ENCODE measurements around the gene SPATA2.
"Not testable (repeated sequence)": the region's sequence is repeated elsewhere in the genome, so short reads cannot be mapped to it uniquely, and the experiment has no call there.

SPATA2 gene

DNA sequence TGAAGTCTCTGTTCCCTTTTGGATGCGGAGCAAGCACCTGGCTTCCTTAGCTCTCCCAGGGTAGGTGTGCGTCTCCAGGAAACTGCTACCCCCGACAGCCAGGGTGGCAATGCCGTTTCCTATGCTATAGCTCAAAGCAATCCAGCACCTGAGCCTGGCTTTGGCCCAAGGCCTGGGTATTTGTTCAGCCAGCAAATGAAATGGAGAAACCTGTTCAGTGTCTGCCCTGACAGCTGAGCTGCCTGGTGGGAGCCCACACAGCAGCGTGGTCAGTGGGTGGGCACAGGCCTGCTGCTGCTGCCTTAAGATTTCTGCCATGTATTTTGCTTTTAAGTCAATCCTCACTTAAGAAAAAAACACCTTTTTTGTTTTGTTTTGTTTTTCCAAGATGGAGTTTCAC lies 13.7 kb downstream of the SPATA2 start:
- DNase-seq = no peak
- no peak for ATAC-seq

DNA sequence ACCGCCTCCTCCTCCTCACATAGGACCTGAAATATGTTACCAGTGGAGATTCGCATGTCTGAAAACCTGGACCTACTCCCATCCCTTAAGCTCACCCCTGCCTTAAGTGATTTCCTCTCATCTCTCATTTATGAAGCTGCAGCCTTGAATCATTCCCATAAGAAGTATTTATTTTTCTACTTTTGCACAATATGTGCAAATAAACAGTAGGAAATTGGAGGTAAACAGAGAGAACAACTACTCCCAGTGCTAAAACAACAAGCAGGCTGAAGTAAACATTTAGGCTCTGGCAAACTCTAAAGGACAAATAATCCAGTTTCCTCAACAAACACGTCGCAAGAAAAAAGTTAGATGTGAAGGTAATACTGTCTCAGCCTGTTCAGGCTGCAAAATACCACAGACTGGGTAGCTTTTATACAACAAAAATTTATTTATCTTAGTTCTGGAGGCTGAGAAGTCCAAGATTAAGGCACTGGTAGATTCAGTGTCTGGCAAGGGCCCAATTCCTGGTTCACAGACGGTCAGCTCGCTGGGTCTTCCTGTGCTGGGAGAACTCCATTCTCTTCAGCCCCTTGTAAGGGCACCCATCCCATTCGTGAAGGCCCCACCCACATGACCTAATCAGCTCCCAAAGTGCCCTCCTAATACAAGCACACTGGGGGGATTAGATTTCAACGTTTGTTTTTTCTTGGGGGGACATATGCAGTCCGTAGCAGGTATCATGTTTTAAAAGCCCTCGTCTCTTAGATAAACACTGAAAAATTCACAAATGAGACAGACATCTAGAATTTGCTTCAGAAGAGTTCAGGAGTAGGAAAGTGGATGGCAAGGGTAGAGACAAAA lies 15.6 kb downstream of the SPATA2 start:
- no peak for ATAC-seq
- DNase-seq = no peak

DNA sequence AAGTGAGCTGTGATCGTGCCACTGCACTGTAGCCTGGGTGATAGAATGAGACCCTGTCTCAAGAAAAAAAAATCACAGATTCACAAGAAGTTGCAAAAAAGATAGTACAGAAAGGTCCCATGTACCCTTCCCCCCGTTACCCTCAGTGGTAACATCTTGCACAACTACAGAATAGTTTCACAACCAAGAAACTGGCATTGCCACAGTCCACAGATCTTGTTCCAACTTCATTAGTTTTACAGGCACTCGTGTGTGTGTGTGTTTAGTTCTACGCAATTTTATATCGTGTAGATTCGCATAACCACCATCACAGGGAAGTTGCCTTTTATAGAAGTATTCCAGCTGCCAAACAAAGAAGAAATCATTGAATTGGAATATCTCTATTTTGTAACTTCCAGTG lies 19.1 kb downstream of the SPATA2 start:
- no peak for ATAC-seq
- no peak for DNase-seq

DNA sequence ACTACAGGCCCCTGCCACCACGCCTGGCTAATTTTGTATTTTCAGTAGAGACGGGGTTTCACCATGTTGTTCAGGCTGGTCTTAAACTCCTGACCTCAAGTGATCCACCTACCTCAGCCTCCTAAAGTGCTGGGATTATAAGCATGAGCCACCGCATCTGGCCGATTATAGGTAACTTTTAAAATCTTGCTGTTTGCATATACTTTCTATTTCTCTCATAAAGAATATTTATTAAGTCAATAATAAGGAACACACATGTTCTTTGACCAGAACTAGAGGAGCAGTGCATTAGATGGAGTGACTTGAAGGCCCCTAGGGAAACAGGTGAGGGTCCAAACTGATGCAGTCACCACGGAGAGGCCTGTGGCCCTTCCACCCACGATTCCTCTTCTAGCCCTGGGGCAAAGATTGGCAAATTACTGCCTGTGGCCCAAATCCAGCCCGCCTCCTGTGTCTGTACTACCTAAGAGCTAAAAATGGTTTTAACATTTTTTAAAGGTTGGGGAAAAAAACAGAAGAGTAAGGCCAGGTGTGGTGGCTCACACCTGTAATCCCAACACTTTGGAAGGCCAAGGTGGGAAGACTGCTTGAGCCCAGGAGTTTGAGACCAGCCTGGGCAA lies 19.7 kb downstream of the SPATA2 start:
- DNase-seq, ATAC-seq: not testable (repeated sequence)

DNA sequence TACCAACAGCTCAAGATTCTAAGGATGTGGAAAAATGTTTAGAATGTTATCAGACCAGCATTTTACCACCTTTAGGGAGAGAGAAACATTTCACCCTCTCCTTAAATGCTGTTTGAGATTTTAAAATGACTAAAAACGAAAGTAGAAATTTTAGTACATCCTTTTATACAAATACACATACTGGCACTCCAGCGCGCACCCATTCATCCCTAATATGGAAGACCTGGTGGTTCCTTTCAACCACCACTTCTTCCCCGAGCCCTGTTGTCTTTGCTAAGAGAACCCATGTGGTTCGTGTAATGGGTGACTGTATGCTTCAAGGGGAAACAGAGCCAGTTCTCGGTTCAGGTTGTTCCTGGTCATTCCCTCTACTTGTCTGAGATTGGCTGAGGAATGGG lies 21.3 kb downstream of the SPATA2 start:
- peak; percentile 69 for ATAC-seq
- DNase-seq = peak; percentile 40

DNA sequence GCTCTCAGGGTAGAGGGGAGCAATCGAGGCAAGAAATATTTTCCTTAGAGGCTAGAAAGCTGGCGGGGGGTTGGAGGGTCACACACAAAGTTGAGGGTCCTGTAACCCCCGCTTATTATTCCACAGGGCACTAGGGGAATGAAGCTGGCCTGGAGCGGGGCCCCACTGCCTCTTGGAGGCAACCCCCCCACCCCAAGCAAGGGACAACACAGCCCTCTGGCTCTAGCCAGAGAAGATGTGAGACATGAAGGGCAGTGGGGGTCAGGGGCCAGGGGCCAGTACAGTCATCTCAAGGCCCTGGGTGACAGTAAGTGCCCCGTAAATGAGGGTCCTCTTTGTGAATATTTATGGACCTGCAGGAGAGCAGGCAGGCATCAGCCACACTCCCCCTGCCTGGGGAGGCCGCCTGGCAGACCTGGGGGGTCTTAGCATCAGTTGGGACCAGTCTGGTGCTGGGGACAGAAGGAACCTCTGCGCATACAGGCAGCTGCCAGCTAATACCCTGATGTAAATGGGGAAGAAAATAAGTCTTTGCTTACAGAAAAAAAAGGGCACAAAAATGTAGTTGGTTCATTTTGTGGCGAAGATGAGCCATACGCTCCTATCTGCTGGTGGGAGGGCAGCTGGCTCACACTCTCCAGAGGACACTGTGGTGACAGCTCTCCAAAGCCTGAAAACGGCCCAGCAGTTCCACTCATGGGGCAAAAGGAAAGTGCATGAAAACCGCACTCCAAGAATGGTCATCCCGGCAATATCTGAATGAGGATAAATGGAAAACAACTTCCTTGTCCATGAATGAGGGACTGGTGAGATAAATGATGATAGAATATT lies 21.9 kb downstream of the SPATA2 start:
- ATAC-seq (peak; percentile 93), DNase-seq (peak; percentile 69)

DNA sequence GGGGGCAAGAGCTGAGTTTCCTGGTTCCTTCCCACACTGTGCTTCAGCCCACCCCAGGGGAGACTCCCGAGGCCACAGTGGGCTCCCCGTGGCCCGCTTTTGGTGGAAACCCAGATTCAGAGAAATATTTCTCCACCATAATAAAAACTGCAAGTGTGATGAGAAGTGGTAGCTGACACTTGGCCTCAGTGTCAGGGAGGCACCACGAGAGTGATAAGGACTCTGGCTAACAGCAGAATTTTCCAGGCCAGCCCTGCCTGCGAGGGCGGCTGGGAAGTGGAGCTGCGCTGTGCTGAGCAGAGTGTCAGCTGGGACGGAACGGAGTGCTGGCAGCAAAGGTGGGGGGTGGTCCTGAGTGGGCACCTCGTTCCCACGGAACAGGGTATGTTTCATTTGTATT lies 22.5 kb downstream of the SPATA2 start:
- no peak for ATAC-seq
- no peak for DNase-seq

DNA sequence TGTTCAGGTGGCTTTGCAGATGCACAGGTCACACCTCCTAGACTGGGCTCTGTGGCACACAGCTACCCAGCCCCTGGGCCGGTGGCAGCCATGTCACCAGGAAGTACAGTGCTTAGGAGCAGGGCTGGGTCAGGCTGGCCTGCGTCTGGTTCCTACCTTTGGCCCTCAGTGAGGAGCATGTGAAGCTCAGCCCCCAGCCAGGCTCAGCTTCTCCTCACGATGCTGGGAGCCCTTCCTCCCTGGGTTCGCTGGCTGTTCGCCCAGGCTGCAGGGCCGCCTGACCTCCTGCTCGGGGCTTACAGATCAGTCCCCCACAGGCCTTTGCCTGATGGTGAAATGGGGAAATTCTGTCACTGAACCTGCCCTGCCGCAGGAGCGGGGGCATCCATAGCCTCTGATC lies 23.1 kb downstream of the SPATA2 start:
- no peak for ATAC-seq
- no peak for DNase-seq

DNA sequence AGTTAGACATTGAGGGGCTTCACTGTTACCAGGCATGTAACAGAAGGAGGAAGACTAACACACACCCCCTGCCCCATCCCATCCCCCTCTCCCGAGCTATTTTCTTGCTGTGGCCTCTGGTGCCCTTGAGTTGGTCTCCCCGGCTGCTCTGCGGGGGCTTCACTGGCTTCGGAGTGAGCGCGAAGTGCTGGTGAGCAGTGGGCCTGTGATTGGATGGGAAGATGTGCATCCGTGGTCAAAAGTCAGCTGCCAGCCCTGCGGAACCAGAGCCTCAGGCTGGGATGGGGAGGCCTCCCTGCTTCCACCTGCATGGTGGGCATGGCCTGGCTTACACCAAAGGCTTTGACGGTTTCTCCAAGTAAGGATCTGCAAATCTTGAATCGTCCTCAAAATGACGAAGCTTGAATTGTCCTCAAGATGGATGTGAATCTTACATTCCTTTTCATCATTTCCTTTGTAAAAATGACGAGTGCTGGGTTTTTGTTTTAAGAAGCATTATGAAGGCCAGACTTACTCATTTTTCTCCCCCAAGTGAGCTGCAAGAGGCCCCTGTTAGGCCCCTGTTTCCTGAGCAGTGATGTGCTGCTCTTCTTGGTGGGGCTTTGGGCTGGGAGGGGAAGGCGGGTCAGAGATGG lies 23.7 kb downstream of the SPATA2 start:
- ATAC-seq (no peak), DNase-seq (no peak)

DNA sequence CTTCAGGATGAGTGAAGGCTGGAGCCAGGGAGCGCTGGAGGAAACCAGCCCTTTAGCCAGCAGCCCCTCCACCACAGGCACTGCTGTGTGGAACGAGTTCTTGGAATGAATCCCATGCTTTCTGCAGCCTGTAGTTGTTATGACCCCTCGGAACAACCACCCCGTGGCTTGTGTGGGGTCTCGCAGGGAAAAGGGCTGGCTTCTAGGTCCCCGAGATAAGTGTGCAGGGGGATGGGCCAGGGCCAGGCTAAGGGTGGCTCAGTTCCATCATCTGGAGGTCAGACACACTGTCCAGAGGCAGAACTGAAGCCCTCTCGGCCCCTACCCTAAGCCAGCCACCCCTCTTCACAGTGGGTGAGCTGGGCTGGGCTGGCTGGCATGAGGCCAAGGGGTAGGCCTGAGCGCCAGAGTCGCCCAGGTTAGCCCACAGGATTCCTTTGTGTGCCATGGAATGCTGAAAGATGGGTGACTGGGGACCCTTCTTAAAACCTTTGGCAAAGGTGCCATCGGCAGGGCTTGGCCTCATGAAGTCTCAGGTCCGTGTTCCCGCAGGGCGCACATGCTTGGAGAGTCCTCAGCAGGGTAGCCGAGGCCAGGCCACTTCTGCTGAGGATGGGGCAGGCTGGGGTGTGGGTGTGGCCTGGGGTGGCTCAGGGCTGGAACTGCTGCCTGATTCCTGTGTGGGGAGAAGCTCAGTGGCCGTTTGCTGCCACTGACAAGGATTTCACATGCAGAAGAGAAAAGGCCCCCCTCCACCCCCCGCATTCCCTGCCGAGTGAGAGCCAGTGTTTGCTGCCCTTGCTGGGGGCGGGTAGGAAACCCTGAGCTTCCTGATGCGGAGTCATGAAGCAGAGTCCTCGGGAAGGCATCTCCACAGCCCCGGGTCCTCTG lies 24.6 kb downstream of the SPATA2 start:
- ATAC-seq (no peak), DNase-seq (no peak)

DNA sequence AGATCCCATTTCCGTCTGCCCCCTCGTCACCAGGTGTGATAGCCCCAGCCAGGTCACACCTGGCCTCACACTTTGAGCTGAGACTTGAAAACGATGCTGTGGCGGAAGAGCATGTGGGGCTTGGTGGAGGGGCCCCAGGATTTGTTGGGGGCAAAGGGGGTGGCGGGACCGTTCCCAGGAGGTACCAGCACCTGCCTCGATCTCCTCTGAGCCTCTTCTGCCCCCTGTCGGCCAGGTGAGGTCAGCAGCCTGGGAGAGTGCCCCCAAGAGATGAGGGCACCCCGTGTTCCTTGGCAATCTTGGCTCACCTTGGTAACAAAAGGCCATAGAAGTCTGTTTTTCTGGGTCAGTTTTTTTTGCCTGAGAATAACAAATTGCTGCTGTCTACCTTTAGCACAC lies 25.4 kb downstream of the SPATA2 start:
- ATAC-seq (no peak), DNase-seq (no peak)

DNA sequence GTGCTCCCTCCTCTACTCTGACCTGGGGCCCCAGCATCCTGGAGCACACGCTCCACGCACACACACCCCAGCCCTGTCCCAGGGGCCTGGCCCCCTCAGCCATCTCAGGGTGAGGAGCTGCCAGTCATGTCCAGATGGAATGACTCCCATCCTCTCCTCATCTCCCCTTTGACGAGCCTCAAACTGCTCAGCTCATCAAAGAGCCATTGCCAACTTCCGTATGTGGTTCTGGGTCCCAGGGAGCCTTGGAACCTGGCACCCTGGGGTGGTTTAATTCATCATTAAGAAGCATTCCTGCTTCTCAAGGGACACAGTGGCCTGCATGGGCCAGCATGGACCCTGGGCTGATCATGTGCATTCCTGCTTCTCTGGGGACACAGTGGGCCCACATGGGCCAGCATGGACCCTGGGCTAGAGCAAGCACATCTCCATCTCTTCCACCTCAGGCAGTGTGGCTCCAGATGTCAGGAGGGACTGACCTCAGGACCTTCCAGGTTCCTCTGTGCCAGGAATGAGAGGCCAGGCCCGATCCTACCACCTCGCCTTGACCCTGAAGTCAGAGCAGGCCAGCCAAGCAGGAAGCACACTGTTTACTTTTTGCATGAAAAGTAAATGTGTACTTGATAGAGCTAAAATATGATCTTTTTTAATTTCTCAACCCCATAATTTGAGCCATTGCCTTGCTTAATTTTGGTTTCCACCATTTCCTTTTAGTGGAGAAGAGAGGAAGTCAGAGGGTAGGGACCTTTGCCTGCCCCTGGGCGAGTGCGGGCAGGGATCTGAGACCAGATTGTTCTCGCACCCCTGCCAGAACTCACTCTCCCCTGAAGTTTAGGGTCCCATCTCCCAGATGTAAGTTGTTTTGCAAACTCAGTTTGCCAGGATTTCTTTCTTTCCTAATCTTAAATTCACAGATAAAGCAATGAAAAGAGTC lies 26.1 kb downstream of the SPATA2 start:
- no peak for ATAC-seq
- no peak for DNase-seq

DNA sequence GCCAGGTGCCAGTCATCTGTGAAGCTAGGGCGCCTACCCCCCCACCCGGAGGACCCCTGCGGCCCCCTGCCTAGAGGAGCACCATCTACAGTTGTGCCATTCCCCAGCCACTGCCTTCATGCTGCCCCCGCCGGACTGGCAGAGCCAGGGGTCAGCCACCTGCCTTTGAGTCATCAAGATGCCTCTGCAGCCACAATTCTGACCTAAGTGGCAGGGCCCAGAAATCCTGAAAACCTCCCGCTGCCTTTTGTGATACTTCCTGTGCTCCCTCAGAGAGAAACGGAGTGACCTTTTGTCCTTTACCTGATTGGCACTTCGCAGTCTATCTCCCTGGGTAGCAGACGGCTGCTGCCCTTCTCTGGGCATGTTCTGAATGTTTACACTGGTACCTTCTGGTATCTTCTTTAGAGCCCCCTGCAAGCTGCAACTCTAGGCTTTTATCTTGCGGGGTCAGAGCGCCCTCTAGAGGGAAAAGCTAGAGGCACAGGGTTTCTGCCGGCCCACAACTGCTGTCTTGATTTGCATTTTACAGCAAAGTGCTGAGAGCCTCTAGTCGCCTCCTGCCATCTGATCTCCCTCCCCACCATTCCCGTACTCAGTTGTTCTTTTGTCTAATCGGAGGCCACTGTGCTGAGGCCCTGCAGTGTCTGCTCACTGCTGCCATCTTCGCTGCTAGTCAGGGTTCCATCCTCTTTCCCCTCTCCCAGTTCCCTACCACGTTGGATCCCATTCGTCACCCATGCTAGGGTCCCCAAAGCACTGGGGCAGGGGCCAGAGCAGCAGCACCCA lies 26.9 kb downstream of the SPATA2 start:
- peak; percentile 29 for ATAC-seq
- peak; percentile 66 for DNase-seq

DNA sequence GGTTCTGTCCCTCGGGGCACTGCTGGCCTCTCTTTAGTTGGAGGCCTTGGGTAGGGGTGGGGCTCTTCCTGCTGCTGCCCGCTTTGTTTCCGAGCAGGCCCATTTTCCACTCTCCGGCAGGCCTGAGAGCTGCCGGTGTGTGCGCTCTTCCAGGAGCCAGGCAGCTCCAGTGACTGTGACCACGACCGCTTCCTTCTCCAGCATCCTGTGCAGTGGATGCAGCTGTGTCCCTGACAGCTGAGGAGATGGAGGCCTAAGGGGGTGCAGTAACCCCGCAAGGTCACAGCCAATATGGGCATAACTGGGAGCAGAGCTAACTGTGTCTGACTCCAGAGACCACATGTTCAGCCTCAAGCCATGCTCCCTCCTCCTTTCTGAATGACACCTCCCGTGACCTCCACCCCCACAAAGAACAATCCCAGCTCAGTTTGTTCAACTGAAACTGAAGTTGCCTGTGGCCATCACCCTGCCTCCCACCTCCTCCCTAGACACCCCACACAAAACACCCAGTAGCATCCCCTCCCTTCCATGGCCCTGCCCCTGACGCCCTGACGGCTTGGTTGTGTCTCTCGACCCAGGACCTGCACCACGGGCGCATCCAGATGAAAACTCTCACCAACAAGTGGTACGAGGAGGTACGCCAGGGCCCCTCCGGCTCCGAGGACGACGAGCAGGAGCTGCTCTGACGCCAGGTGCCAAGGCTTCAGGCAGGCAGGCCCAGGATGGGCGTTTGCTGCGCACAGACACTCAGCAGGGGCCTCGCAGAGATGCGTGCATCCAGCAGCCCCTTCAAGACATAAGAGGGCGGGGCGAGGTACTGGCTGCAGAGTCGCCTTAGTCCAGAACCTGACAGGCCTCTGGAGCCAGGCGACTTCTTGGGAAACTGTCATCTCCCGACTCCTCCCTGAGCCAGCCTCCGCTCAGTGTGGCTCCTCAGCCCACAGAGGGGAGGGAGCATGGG lies 27.8 kb downstream of the SPATA2 start:
- ATAC-seq = no peak
- DNase-seq = no peak

DNA sequence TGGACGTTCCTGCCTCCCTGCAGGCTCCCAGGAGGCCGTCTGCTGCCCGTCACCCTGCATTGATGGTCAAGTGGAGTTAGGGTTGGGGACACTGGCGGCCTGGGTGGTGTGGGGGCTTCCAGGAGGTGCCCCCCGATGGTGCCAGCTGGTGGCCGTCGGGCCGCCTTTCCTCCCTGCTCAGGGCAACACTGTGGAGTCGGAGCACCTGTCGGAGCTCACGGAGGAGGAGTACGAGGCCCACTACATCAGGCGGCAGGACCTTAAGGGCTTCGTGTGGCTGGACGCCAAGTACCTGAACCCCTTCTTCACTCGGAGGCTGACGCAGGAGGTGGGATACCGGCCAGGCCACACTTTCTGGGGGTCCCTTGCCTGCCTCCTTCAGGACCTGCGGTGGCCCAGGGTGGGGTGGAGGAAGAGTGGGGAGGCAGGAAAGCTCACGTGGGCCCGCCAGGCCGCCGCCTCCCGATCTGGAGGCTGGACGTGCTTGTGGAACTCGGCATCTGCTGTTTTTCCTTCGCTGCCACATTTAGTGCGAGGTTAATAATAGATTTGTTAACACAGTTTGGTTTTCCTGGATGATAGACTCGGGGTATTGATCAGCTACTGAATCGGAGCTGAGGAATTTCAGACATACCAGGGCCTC lies 28.6 kb downstream of the SPATA2 start:
- DNase-seq (no peak), ATAC-seq (no peak)

DNA sequence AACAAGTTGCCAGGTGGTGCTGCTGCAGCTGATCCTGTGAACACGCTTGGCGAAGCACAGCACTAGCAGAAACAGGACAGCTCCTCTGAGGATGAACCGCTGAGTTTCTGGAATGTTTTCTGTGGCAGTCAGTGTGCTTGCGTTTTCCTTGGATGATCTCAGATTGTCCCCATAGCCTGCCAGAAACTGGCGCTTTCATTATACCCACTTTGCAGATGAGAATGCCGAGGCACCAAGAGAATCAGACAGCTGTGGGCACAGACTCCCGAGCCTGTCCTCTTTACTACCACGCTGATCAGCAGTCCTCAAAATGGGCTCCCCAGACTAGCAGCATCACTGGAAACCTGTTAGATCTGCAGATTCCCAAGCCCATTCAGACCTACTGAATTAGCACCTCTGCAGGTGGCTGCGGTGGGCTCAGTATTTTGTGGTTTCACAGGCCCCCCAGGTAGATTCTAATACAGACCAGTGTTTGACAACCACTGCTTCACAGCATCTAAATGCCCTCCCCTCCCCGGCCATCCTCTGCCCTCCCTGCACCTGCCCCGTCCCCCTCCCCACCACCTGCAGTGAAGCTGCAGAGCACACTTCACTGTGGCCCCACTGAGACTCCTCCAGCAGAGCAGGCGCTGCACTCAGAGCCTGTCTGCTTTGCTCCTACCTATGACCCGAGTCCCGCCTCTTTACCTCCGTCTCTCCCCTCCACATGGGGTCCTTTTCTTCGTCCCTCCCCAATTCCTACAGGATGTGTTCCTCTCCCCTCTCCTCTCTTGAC lies 29.6 kb downstream of the SPATA2 start:
- no peak for DNase-seq
- ATAC-seq = no peak

DNA sequence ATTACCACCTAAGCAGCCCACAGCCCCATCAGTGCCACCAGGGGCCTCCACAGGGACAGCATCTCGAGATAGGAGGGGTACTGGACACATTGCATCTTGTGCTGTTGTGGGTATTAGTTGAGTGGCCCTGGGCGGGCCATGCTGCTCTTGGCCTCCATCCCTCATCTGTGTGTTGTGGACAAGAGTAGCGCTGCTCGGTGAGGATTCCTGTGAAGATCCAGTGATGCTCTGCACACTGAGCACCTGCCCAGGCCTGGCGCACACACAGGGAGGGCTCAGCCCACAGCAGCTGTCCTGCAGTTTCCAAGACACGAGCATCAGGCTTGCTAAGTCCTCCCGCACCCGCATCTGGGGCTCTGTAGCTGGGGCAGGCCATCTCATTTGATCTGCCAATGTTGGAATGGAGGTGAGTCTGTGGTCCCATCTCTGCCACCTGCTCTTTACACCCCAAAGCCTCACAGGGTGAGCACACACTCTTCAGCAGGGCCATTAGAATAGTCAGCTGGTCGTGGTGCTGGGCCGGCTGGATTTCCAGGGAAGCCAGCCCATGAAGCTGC lies 32.0 kb downstream of the SPATA2 start:
- DNase-seq (no peak), ATAC-seq (no peak)

All from stimulated activated naive CD8-positive, alpha-beta T cell treated with anti-CD3 and anti-CD28 coated beads, Interleukin-15, Interleukin-2, amounts not matched to agents 100 U/mL and 50 U/mL, for 24 hours (primary cell).